Transverse colon (tissue), 4 donors: ENCODE data around the gene RBP4. TPM values are rescaled to one million over a fixed set of nuclear protein-coding genes. Genes with fewer than 3 reads are reported as not detected.
A peak's percentile ranks its signal among the peaks of the same experiment; 100 is the strongest.

ENCODE experiments used
- DNase-seq: peaks from one replicate; pipeline ENCODE4 v3.0.0-alpha.2; 2019
- H3K27ac ChIP-seq, 4 donors: fragments of 200-600 bp; sonication (generic); 2 replicates each; pipeline ENCODE4 v1.5.1; 2016 to 2018; ENCODE audit warnings: inconsistent platforms in 4 of 4
- H3K27me3 ChIP-seq: fragments of 200-600 bp; sonication (generic); 2 replicates; pipeline ENCODE4 v1.5.1; 2017; ENCODE audit warnings: inconsistent platforms
- H3K36me3 ChIP-seq, 4 donors: fragments of 200-600 bp; sonication (generic); 2 replicates each; pipeline ENCODE4 v1.5.1; 2017 to 2019; ENCODE audit warnings: inconsistent platforms in 4 of 4
- H3K4me1 ChIP-seq, 4 donors: fragments of 200-600 bp; sonication (generic); 2 replicates each; pipeline ENCODE4 v1.5.1; 2017 to 2020; ENCODE audit warnings: inconsistent platforms in 4 of 4
- H3K4me3 ChIP-seq, 4 donors: fragments of 200-600 bp; sonication (generic); 1 replicate in 1 of 4; 2 replicates in 3 of 4; pipeline versions ENCODE4 v1.5.1 to v1.6.1; 2017 to 2019; ENCODE audit warnings: inconsistent platforms in 4 of 4
- H3K9me3 ChIP-seq, 2 donors: fragments of 200-600 bp; sonication (generic); 2 replicates each; pipeline ENCODE4 v1.5.1; 2017 to 2019; ENCODE audit warnings: inconsistent platforms in 2 of 2
- CTCF ChIP-seq, 5 experiments: fragments of 200-600 bp in 3 of 5; fragments of 450-650 bp in 2 of 5; sonication (generic) in 3 of 5; IDR thresholded peaks; 1 replicate in 2 of 5; 2 replicates in 3 of 5; pipeline ENCODE4 v1.5.1; 2016 to 2017; ENCODE audit warnings: antibody characterized with exemption in 5 of 5, inconsistent platforms in 3 of 5, mild to moderate bottlenecking in 2 of 5, moderate library complexity in 1 of 5
- EP300 ChIP-seq: sonication (generic); formaldehyde crosslinking; IDR thresholded peaks from one replicate; pipeline ENCODE4 v1.6.1; 2017; ENCODE audit warnings: antibody characterized with exemption, low read depth
- POLR2A ChIP-seq: fragments of 450-650 bp; IDR thresholded peaks from one replicate; pipeline ENCODE4 v1.6.1; 2016; ENCODE audit warnings: antibody characterized with exemption, mild to moderate bottlenecking, moderate library complexity
- POLR2AphosphoS5 ChIP-seq, 3 donors: sonication (generic); formaldehyde crosslinking; IDR thresholded peaks; one replicate each; pipeline ENCODE4 v1.6.1; 2016; ENCODE audit warnings: antibody characterized with exemption in 3 of 3
- WGBS, 2 donors: methylation state at CpG; one replicate each; pipeline ENCODE4 v1.1.5; 2018; ENCODE audit warnings: low coverage in 1 of 2; 5-methylcytosine and 5-hydroxymethylcytosine counted together
- in situ Hi-C, 4 donors: fragments of 200-750 bp; cut with MboI; loops; one replicate each; pipeline versions ENCODE4 v1.15.0 to v1.15.1; 2017; ENCODE audit warnings: low sequenced_read_pairs in 3 of 4, low pct_ligation_motif_present in 1 of 4, low pct_unique_long_range_greater_than_20kb in 1 of 4
- intact Hi-C: fragments of 100-400 bp; cut with DNase I; formaldehyde crosslinking; loops from one replicate; pipeline ENCODE4 v1.15.1; 2023; ENCODE audit warnings: low total_unique reads
- total RNA-seq, 4 donors: library from RNA; depleted of rRNA; stranded (reverse); fragments of >200 nt; gene quantifications; one replicate each; pipeline ENCODE4 v1.1.0, GENCODE V29; 2016

Gene RBP4
- total RNA-seq, 4 donors from 2014 or later, result 3.4 to 18.0 (median 7.1) TPM

- Histone ChIP-seq H3K27ac (no peak overlapping the region), H3K27me3 (no peaks in the 10 kb centered on the region), H3K4me1 (peaks cover 0 to 17% (median 8%) of the 10 kb centered on the region in 4 donors), H3K4me3 (no peak overlapping the region), H3K9me3 (no peaks in the 10 kb centered on the region), H3K36me3 (no peaks in the 10 kb centered on the region)
- intact Hi-C loops (no loop called here), in situ Hi-C loops (no loop called here)
- DNase-seq, result no peak
- WGBS, 2 donors, result 57 to 61% methylated on average over 3 to 6 of the region's 6 CpGs
- TF ChIP-seq POLR2AphosphoS5 (IDR thresholded peaks at IDR 0.05) (no peak), CTCF (IDR thresholded peaks at IDR 0.05) (no peak), POLR2A (no peak), EP300 (no peak)
Observed at GRCh38 chr10:93580828-93581227, 20.2 kb downstream of the RBP4 start.

- no peak for DNase-seq
- no peaks in the 10 kb centered on the region for H3K9me3 ChIP-seq
- TF ChIP-seq CTCF (IDR thresholded peaks at IDR 0.05) (no peak), POLR2AphosphoS5 (IDR thresholded peaks at IDR 0.05) (no peak), EP300 (no peak), POLR2A (no peak)
- H3K27me3 ChIP-seq, result no peaks in the 10 kb centered on the region
- H3K4me3 ChIP-seq, result no peak overlapping the region
- in situ Hi-C loops (no loop called here), intact Hi-C loops (no loop called here)
- WGBS, 2 donors, result 73 to 81% methylated on average over 2 to 3 of the region's 3 CpGs
- no peaks in the 10 kb centered on the region for H3K36me3 ChIP-seq
- no peak overlapping the region for H3K27ac ChIP-seq
- peaks cover 0 to 17% (median 8%) of the 10 kb centered on the region in 4 donors for H3K4me1 ChIP-seq
Observed at GRCh38 chr10:93579985-93580711, 20.9 kb downstream of the RBP4 start.

DNA sequence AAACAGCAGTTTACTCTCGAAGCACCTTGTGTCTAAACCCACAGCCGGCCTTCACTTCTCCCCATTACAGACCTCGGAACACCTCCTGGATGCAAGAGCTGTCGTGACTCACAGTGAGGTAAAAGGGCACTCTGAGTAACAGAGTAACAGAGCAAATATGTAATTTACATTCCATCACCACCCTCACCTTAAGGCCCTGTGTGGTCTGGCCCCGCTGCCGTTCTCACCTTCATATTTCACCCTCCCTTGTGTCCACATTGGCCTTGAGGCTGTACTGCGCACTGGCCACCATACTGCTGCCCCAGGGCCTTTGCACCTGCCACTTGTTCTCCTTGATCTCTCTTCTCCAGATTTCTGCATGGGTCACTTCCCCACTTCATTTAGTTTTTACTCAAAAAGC is 21.9 kb downstream of the RBP4 start:
- DNase-seq, result no peak
- TF ChIP-seq POLR2A (no peak), CTCF (IDR thresholded peaks at IDR 0.05) (no peak), EP300 (no peak)
- in situ Hi-C loops, result no loop called here
- intact Hi-C loops, result no loop called here
- 53 to 80% methylated on average over 3 to 7 of the region's 7 CpGs for WGBS, 2 donors
- H3K4me3 ChIP-seq, result no peak overlapping the region
- H3K4me1 ChIP-seq, result peaks cover 0 to 18% (median 8%) of the 10 kb centered on the region in 4 donors
- H3K27me3 ChIP-seq, result no peaks in the 10 kb centered on the region
- no peak overlapping the region for H3K27ac ChIP-seq
- H3K36me3 ChIP-seq, result no peaks in the 10 kb centered on the region
- no peaks in the 10 kb centered on the region for H3K9me3 ChIP-seq

DNA sequence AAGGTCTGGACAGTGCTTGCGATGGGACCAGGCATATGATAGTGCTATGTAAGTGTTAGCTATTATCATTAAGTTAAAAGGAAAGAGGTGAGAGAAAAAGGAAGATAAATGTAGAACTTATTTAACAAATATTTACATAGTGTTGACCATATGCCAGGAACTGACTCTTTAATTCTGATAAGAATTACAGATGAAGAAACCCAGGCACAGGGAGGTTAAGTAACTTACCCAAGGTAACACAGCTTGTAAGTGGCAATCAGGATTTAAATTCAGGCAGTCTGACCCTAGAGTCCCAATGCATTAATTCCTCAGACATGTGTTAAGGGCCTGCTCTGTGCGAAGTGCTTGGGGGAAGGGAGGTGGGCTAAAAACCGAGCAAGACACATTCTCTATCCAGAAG is 23.5 kb downstream of the RBP4 start:
- Histone ChIP-seq H3K9me3 (no peaks in the 10 kb centered on the region), H3K36me3 (no peaks in the 10 kb centered on the region), H3K27ac (peak overlapping the region; percentile 60 to 79 (median 71)), H3K27me3 (no peaks in the 10 kb centered on the region), H3K4me3 (no peak overlapping the region), H3K4me1 (peaks cover 0 to 33% (median 18%) of the 10 kb centered on the region in 4 donors)
- no peak for TF ChIP-seq POLR2AphosphoS5 (IDR thresholded peaks at IDR 0.05)
- no peak for TF ChIP-seq EP300
- no peak for TF ChIP-seq POLR2A
- TF ChIP-seq CTCF (IDR thresholded peaks at IDR 0.05), result no peak
- intact Hi-C loops, result no loop called here
- in situ Hi-C loops, result no loop called here
- DNase-seq, result no peak
- WGBS, 2 donors, result 76 to 81% methylated on average over 3 of the region's 3 CpGs
